ENCODE measurements around the gene ZNF324B.
"Not testable (repeated sequence)": the region's sequence is repeated elsewhere in the genome, so short reads cannot be mapped to it uniquely, and the experiment has no call there.

Gene ZNF324B

DNA sequence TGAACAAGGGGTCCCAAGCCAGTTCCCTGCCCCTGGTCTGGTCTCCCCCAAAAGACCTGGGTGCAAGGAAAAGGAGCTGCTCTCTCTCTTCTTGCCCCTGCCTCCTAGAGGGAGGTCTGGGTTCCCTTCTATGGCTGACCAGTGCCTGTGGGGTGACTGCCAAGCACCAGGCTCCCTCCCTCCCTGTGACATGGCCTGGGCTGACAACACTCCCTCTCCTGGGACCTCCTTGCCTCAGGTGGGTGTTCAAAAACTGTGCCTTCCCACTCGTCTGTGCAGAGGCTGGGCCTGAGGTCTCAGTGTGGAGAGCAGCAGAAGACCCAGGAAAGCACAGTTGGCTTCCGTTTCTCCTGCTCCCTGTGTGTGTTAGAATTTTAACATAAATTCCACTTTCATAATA lies 29.4 kb downstream of the ZNF324B start:
- DNase-seq (ENCODE audit: low spot score) = no peak

DNA sequence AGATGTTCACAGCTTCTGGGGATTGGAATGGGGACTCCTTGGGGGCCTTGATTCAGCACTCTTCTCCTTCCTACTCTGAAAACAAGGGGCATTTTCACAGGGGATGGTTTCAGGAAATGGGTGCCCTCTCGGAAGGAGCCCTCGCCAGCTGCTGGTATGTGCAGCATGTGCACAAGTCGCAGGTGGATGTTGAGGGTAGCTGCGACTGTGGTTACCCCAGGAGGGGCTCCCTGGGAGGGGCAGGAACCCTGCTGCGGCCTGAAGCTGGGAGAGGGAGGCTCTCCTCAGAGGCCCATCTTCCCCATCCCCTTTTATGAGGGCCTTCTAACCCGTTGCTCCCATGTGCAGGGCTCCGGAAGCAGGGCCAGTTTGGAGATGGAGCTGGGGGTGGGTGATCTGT lies 30.9 kb downstream of the ZNF324B start:
- DNase-seq (ENCODE audit: low spot score) = no peak

DNA sequence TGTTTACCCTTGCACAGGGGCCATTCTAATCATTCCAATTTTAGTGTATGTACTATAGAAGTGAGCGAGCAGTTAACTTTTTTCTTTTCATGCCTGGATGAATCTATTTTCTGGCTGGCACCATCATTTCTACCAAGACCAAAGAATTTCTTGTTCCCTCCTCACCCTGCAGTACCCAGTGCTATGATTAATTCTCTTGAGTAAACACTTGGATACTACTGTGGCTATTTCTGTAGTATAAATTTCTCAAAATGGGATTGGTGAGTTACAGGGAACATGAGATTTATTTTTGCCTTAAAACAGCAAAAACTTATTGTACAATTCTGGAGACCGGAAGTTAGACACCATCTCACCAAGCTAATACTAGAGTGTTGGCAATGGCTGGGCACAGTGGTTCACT lies 32.4 kb downstream of the ZNF324B start:
- DNase-seq (ENCODE audit: low spot score) = no peak

DNA sequence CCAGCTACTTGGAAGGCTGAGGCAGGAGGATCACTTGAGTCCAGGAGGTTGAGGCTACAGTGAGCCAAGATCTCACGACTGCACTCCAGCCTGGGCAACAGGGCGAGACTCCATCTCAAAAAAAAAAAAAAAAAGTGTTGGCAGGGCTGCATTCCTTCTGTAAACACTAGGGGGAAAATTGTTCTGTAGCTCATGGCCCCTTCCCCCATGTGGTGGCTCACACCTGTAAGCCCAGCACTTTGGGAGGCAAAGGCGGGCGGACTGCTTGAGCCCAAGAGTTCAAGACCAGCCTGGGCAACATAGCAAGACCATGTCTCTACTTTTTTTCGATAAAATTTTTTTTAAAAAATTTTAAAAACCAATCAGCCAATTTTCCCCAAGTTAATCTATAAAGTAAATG lies 32.9 kb downstream of the ZNF324B start:
- not testable (repeated sequence) for DNase-seq (ENCODE audit: low spot score)

DNA sequence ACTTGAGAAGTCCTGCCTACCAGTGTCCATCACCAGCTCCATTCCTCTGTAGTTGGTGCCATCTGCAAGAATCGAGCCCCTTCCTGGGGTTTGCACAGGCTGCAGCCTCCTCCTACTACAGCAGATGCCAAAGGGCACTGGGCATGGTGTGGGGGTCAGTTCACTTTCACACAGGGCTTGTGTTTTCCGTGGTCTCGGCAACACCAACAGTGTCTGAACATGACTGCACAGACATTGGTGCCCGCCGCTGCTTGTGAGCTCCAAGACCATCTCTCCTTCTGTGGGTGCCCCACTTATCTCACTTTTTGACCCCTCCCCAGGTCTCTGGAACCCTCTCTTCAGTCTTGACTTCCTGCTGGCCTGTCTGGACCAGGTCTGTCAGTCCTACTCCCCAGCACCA lies 40.0 kb downstream of the ZNF324B start:
- DNase-seq (ENCODE audit: low spot score) = no peak

DNA sequence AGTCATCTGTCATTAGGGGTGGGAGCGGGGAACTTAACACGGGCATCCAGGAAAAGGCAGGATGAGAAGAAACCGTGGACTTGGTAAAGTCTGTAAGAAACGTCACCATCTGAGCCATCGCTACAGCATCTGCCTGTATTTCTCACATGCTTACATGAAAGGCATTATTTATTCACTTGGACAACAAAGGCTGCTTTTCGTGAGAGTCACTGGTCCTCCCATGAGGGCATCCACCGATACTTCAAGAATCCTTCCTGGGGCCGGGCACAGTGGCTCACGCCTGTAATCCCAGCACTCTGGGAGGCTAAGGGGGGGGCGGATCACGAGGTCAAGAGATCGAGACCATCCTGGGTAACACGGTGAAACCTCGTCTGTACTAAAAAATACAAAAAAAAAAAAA lies 40.8 kb downstream of the ZNF324B start:
- peak; percentile 89 for DNase-seq (ENCODE audit: low spot score)

DNA sequence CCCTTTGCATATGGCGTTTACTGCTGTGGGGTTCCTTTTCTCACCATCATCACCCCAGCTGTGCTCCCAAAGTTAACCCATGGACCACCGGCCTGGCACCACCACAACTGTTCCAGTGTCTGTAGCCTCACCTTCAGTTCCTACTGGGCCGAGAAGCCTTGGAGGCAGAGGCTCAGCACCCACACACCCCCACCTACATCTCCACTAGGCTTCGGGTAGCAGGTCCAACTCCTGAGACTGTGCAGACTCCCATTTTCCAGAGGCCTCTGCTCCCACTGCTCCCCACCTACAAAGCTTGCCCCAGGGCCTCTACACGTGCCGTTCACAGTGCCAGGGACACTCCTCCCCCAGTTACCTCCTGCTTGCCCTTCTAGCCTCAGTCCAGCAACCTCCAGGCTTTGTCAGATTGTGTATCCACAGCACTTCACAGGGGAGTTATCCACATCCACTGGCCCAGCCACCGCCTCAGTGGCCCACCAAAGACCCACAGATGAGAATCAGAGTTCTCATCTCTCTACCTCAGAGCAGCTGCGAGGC lies 46.3 kb downstream of the ZNF324B start:
- DNase-seq (ENCODE audit: low spot score) = no peak

DNA sequence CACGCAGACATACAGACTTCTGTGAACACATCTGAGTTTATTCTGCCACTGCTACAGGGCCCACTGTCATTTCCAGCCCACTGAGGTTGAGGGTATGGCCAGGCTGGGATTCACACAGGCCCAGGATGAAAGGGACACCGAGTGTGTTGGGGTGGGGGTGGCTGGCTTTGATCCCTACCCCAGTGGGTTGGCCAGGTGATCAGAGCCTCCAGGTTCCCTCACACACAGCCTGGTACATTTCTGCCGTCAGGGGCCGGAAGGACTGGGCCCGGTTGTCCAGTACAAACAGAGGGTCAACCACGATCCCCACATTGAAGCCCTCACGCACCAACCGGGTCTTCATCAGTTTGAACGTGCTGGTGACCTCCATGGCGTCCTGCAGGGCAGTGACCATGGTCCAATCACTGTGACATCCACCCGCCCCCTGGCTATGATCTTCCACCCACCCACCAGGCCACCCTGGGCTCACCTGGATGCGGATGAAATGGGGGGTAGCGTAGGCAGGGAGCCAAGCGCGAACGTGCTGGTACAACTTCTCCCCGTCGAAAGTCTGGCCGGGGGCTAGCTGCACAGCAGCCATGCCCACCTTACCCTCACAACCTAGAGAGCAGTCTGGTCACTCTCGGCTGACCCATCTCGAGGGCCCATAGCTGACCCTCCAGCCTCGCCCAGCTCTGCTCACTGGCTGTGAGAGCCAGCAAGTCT lies 47.0 kb downstream of the ZNF324B start:
- DNase-seq (ENCODE audit: low spot score) = no peak

DNA sequence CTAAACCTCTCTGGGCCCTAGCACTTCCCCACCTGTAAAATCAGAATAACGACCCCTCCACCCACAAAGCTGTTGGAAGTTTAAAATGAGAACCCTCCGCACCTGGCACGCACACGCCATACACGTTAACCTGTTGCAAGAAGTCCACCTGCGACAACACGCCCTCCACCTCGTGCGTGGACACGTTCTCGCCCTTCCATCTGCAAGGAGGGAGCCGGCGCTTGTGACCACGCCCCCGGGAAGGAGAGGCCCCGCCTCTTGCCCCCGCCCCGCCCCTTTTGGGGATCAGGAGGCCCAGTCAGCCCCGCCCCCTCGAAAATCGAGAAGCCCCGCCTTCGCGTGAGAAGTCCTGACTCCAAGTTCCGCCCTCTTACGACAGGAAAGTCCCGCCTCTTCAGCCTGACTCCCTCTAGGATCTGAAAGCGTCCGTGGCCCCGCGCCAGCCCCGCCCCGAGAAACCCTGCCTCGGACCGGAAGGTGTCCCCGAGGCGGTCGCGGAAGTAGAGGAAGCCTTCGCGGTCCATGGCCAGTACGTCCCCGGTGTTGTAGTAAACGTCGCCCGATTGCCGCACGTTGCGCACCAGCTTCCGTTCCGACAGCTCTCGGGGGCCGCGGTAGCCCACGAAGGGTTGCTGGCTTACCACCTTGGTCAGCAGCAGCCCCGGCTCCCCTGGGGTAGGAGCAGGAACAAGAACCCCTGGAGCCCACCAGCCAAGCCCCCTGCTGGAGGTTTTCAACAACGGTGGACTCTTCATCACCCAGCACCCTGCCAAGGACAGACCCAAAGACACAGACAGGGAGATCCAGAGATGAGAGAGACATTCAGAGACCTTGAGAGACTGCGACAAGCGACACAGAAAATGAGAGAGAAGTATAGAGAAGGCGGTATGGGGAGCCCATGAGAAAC lies 47.9 kb downstream of the ZNF324B start:
- peak; percentile 99 for DNase-seq (ENCODE audit: low spot score)

DNA sequence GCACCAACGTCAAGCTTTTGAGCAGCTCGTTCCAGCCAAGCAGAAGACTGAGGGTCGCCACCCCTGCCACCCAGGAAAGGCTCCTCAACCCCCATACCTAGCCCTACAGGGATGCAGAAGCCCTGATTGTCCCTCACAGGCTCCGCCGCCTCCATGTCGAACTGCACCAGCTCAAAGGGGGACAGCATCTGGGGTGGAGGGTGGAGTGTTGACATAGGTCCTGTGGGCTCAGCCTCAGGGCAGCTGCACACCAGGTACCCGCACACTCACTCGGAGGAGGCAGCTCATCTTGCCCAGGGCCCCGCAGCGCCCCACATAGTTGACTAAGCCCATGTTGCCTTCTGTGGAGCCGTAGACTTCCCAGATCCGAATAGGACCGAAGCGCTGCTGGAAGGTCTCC lies 48.8 kb downstream of the ZNF324B start:
- DNase-seq (ENCODE audit: low spot score) = no peak
